HG03139 (cell line): ENCODE measurements around the gene EPHA1.
"Not testable (repeated sequence)": the region's sequence is repeated elsewhere in the genome, so short reads cannot be mapped to it uniquely, and the experiment has no call there.

ENCODE experiments used
- ATAC-seq: cut with Tn5 transposase; IDR thresholded peaks from one replicate; pipeline ENCODE4 v1.9.1; 2021; ENCODE audit not compliant: unreplicated experiment

The EPHA1 gene

DNA sequence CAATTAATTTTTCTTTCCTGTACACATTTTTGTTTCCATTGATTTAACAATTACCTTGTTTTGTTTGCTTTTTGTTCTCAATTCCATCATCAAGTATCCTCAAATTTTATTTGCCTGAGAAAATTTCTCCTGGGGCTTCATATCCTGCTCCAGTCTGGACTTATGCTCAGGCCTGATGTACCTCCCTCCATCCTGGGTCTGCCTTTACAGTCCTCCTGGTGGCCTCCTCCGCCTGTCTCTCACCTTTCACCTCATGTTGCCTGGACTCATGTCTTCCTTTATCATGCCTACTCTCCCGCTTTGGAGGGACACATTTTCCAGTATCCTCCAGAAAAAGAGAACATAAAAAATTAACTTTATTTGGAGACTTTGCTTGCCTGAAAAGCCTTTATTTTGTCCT lies 22.5 kb upstream of the EPHA1 start:
- ATAC-seq: no peak

DNA sequence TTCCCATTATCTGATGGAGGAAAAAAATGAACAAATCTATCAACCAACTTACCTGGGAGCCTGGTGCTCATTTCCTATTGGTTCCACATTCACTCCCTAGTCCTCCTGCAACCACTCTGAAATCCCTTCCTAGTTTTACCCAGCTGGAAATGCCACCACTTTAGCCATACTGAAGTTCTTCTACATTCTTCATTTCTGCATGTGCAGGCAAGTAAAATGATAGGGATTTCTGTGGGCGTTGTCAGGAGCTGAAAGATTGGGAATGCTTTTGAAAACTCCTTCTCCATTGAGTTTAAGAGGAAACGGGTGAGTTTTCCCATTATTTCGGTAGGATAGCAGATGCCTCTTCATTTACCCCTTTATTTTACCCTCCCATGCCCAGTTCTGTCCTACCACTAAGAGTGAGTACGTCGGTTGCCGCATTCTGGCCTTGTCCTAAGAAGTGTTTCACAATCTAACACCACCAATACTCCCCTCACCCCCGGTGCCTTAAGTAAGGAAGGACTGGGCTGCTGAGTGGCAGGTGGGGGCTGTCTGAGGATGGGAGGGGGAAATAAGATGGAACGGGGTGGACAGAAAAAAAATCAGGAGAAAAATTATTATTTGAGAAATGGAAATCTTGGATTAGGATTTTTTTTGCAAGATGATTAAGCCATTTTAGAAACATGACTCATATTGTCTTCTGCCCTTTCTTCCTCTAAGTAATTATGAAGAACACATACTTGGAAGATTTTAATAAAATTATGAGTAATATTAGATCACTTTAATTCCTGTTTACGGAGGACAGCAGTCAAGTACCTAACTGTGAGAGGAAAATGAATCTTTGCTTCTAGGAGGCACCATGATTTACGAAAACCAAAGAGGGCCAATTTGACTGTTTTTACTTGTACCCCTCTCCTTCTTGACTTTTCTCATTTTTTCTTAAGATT lies 21.4 kb upstream of the EPHA1 start:
- no peak for ATAC-seq

- ATAC-seq: no peak
Observed at GRCh38 chr7:143426479-143427142, 18.0 kb upstream of the EPHA1 start.

DNA sequence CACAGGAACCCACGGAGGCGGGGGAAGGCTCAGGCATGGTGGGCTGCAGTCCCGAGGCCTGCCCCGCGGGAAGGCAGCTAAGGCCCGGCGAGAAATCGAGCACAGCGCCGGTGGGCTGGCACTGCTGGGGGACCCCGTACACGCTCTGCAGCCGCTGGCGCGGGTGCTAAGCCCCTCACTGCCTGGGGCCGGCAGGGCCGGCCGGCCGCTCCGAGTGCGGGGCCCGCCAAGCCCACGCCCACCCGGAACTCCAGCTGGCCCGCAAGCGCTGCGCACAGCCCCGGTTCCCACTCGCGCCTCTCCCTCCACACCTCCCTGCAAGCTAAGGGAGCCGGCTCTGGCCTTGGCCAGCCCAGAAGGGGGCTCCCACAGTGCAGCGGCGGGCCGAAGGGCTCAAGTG lies 15.8 kb upstream of the EPHA1 start:
- not testable (repeated sequence) for ATAC-seq

DNA sequence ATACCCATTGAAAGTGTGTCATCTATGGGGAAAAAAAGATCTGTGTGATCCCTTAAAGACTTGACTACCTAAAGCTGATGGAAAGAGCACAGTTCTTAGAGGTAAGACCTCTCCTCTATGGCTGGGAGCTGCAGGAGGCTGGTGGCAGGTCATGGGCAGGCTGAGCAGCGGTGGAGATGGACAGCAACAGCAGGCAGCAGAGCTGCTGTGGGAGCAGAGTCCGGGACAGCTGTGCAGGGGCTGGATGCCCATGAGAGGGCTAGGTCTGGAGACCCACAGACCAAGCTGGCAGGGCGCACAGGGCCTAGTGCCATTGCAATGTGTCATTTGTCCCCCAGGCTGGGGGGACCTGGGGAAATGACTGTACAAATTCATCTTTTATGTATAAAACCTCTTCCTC lies 13.4 kb upstream of the EPHA1 start:
- ATAC-seq: no peak

- ATAC-seq: not testable (repeated sequence)
Observed at GRCh38 chr7:143420624-143421023, 12.0 kb upstream of the EPHA1 start.

DNA sequence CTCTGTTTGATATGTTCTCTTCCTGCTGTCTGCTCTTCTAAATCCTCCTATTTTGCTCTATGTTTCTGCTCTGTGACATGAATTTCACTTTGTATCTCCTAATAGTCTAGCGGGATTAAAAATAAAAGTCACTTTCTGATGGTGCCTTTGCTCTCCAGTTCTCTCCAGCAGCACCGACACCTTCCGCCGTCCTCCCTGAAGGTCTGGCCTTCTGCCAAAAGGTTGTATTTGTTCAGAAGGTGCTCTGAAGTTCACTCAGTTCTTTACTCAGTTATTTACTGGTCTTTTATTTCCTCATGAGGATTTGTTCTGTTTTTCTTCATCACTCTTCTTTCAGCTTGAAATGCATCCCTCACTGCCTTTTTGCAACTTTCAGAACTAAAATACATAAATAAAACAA lies 11.2 kb upstream of the EPHA1 start:
- ATAC-seq: no peak

GRCh38 chr7:143418681-143419458 lies 10.2 kb upstream of the EPHA1 start:
- ATAC-seq: no peak

DNA sequence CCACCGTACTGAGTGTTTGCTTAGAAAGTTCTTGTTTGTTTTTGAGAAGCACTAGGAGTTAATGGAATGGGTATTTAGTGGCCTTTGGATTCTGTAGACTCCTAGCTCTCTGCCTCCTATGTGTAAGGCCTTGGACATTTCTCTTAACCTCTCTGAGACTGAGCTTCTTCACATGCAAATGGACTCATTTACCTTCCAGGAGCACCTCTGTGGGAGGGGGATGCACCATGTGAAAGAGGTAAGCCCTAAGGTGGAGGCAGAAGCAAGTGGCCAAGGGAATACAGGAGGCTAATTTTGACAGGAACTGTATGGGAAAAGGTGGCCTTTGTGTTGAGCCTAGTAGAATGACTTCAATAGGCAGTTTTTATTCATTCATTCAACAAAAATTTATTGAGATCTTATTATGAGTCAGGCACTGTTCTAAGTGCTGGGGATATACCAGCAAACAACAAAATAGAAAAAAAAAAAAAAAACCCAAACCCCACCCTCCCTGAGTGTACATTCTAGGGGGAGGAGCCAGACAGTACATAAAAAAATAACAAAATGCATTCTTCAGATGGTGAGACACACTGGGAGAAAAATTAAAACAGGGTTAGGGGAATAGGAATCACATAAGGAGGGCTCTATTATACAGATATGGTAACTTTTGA lies 9.2 kb upstream of the EPHA1 start:
- ATAC-seq: no peak

- no peak for ATAC-seq
Observed at GRCh38 chr7:143416565-143417149, 8.0 kb upstream of the EPHA1 start.

- no peak for ATAC-seq
Observed at GRCh38 chr7:143415742-143416397, 7.2 kb upstream of the EPHA1 start.

DNA sequence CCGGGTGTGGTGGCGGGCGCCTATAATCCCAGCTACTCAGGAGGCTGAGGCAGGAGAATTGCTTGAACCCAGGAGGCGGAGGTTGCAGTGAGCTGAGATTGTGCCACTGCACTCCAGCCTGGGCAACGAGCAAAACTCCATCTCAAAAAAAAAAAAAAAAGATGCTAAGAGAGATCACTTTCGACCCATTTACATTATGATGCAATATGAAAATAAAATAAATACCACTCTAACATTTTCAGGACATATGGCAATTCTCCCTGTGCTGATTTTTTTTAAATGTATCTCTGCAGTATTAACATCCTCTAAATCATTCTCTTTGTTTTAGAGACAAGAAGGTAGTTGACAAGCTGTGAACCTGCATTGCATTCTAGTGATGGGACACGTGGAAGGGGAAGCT lies 6.6 kb upstream of the EPHA1 start:
- ATAC-seq: not testable (repeated sequence)

DNA sequence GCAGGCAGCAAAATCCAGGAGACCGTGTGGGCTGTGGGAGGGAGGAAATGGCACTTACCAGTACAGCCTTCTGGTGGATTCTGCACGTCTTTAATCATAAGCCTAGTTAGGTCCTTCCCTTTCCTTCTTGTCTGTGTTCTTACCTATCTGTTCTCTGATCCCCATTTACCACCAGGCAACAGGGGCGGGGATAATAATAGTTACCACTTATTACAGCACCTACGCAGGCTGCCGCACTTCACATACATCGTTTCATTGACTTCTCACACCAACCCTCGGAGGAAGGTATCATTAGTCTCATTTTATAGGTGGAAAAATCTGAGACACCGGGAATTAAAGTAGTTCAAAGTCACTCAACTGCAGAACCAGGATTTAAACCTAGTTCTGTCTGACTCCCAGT lies 4.5 kb upstream of the EPHA1 start:
- no peak for ATAC-seq

GRCh38 chr7:143411976-143412708 lies 3.5 kb upstream of the EPHA1 start:
- no peak for ATAC-seq

DNA sequence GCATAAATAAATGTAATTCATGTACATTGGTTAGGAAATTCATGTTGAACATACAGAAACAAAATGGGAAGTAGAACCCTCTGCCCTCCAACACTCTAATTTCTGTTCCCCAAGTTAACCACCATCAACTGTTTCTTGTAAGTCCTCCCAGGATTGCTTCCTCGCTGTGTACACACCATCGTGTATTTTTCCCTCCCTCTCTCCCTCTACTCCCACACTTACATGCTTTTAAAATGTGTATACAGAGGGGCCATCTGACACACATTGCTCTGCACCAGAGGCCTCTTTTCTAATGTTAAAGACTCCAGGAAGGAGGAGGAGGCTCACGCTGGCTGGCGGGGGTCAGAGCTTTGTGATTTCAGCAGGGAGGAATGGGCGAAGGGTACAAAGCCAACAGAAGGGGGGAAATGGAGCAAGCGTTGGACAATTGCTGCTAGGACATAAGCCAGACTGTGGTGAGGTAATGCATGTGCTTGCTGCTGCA lies 1.9 kb upstream of the EPHA1 start:
- ATAC-seq: no peak

- no peak for ATAC-seq
Observed at GRCh38 chr7:143408252-143408685, 387 bp downstream of the EPHA1 start.

GRCh38 chr7:143407287-143408251 lies 1.1 kb downstream of the EPHA1 start:
- no peak for ATAC-seq

- no peak for ATAC-seq
Observed at GRCh38 chr7:143406002-143406357, 2.7 kb downstream of the EPHA1 start.
